Uterus (tissue), 4 donors: ENCODE measurements around the gene B3GNT2. TPM values are rescaled to one million over a fixed set of nuclear protein-coding genes. Genes with fewer than 3 reads are reported as not detected.
A peak's percentile ranks its signal among the peaks of the same experiment; 100 is the strongest.
"Not testable (repeated sequence)": the region's sequence is repeated elsewhere in the genome, so short reads cannot be mapped to it uniquely, and the experiment has no call there.

ENCODE experiments used
- DNase-seq, 2 donors: peaks; one replicate each; pipeline ENCODE4 v3.0.0-alpha.2; 2019 to 2020
- H3K27ac ChIP-seq, 2 donors: fragments of 200-600 bp; sonication (generic); 1 replicate in 1 of 2; 2 replicates in 1 of 2; pipeline ENCODE4 v1.5.1; 2016 to 2018
- H3K27me3 ChIP-seq, 2 donors: fragments of 200-600 bp; sonication (generic); one replicate each; pipeline ENCODE4 v1.5.1; 2018 to 2019; ENCODE audit warnings: control low read depth in 1 of 2
- H3K36me3 ChIP-seq, 2 donors: fragments of 200-600 bp; sonication (generic); one replicate each; pipeline ENCODE4 v1.5.1; 2019; ENCODE audit warnings: control low read depth in 1 of 2
- H3K4me1 ChIP-seq, 2 donors: fragments of 200-600 bp; sonication (generic); one replicate each; pipeline ENCODE4 v1.5.1; 2018 to 2019; ENCODE audit warnings: control low read depth in 1 of 2
- H3K4me3 ChIP-seq, 2 donors: fragments of 200-600 bp; sonication (generic); 1 replicate in 1 of 2; 2 replicates in 1 of 2; pipeline ENCODE4 v1.5.1; 2018 to 2019; ENCODE audit warnings: mild to moderate bottlenecking in 1 of 2
- H3K9me3 ChIP-seq, 2 donors: fragments of 200-600 bp; sonication (generic); one replicate each; pipeline ENCODE4 v1.5.1; 2019; ENCODE audit warnings: control low read depth in 1 of 2
- CTCF ChIP-seq, 4 experiments: fragments of 200-600 bp in 2 of 4; fragments of 450-650 bp in 2 of 4; sonication (generic) in 2 of 4; IDR thresholded peaks; one replicate each; pipeline ENCODE4 v1.5.1; 2016 to 2019; ENCODE audit warnings: antibody characterized with exemption in 4 of 4, mild to moderate bottlenecking in 2 of 4, moderate library complexity in 1 of 4
- POLR2A ChIP-seq, 2 donors: fragments of 450-650 bp; IDR thresholded peaks; one replicate each; pipeline ENCODE4 v1.6.1; 2016; ENCODE audit warnings: antibody characterized with exemption in 2 of 2, mild to moderate bottlenecking in 1 of 2, moderate library complexity in 1 of 2
- intact Hi-C: fragments of 100-400 bp; cut with DNase I; formaldehyde crosslinking; loops from one replicate; pipeline ENCODE4 v1.15.1; 2023; ENCODE audit warnings: low total_unique reads
- total RNA-seq, 4 donors: library from RNA; depleted of rRNA in 3 of 4; stranded (reverse); fragments of >200 nt in 3 of 4; gene quantifications; one replicate each; pipeline versions ENCODE4 v1.1.0 to v1.2.4, GENCODE V29; 2014 to 2023
- donor health status: DM: yes; HTN: yes; CAD: no.

The B3GNT2 gene
- total RNA-seq, 4 donors from 2014 or later, result 15.9 to 42.4 (median 25.5) TPM

DNA sequence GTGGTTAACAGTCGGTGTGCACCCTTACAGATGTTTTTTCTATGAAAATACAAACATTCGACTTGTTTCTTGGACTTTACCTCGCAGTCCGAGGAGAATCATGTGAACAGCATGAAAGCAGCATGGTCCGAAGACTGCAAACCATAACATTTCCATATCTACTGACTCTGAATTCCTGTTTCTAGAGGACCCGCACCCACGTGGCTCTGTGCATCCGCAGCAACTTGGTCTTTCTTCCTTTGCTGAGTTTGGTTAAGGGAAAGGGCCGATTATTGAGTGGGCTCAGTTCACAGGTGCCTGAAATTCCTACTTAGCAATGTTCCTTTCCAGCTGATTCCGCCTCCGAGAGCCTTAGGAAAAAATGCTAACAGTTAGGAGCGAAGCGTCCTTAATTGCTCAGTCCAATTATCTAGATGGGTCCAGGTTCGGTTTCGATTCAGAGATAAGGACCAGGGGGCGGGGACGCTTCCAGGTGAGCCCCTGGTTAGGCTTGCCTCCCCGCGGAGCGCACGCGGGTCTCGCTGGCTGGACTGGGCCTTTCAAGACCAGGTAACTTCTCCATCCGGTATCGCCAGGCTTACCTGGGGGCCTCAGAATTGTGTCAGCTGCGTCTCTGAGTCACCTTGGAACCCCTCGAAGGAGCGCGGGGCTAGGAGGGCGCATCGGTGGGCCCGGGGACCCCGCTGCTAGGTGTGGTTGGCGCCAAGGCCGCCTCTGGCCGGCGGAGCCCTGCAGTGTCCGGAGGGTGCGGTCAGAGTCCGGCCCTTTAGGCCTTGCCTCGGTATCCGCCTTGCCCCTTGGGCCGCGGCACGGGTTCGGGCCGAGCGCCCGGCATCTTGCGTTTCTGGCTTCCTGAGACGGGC lies 1.1 kb upstream of the B3GNT2 start:
- intact Hi-C loops, result no loop called here
- Histone ChIP-seq H3K36me3 (no peaks in the 10 kb centered on the region), H3K4me3 (peak overlapping the region; percentile 91 to 98), H3K9me3 (no peaks in the 10 kb centered on the region), H3K4me1 (peaks cover 0 to 10% of the 10 kb centered on the region in 2 donors), H3K27ac (peak overlapping the region; percentile 91 to 99), H3K27me3 (no peaks in the 10 kb centered on the region)
- peak in 1 of 2 donors; percentile 26 for DNase-seq
- TF ChIP-seq POLR2A (IDR thresholded peaks at IDR 0.05) (no peak), CTCF (IDR thresholded peaks at IDR 0.05) (no peak)

DNA sequence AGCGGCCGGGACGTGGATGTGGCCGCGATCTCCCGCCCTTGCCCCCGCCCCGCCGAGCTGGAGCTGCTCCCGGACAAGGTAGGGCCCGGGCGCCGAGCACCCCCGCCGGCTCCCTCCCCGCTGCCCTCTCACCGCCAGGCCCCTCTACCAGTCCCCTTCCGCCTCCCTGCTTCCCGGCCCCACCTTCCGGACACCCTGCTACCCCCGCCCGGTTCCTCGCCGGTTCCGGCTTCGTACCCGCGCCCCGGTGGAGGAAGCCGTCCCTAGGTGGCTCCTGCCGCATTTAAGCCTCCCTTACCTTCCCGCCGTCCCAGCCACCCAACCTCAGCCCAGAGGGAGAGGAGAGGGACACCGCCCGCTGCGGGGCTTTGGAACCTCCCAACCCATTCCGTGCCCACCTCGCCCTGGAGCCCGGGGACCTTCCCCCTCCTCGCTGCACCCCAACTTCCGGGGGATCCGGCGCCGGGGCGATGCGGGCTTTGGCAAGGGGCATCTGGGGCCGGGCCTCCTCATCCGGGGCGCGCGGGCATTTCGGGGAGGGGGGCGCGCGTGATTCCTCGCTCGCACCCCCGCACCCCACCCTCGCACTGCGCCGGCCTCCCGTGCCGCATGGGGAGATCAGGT lies 475 bp downstream of the B3GNT2 start:
- peaks cover 0 to 10% of the 10 kb centered on the region in 2 donors for H3K4me1 ChIP-seq
- H3K4me3 ChIP-seq, result peak overlapping the region; percentile 91 to 98
- intact Hi-C loops, result no loop called here
- no peaks in the 10 kb centered on the region for H3K27me3 ChIP-seq
- peak; percentile 37 to 61 for DNase-seq
- no peaks in the 10 kb centered on the region for H3K36me3 ChIP-seq
- TF ChIP-seq POLR2A (IDR thresholded peaks at IDR 0.05), result no peak
- TF ChIP-seq CTCF (IDR thresholded peaks at IDR 0.05), result peak in 1 of 4 experiments; percentile 9
- H3K27ac ChIP-seq, result peak overlapping the region; percentile 91 to 99
- no peaks in the 10 kb centered on the region for H3K9me3 ChIP-seq

- peaks cover 0 to 10% of the 10 kb centered on the region in 2 donors for H3K4me1 ChIP-seq
- H3K27me3 ChIP-seq, result no peaks in the 10 kb centered on the region
- intact Hi-C loops, result no loop called here
- TF ChIP-seq POLR2A (IDR thresholded peaks at IDR 0.05) (no peak), CTCF (IDR thresholded peaks at IDR 0.05) (peak in 1 of 4 experiments; percentile 14)
- H3K4me3 ChIP-seq, result peak overlapping the region; percentile 91 to 98
- no peaks in the 10 kb centered on the region for H3K36me3 ChIP-seq
- H3K27ac ChIP-seq, result peak overlapping the region; percentile 91 to 99
- peak in 1 of 2 donors; percentile 22 for DNase-seq
- no peaks in the 10 kb centered on the region for H3K9me3 ChIP-seq
Observed at GRCh38 chr2:62197011-62197924, 1.4 kb downstream of the B3GNT2 start.

DNA sequence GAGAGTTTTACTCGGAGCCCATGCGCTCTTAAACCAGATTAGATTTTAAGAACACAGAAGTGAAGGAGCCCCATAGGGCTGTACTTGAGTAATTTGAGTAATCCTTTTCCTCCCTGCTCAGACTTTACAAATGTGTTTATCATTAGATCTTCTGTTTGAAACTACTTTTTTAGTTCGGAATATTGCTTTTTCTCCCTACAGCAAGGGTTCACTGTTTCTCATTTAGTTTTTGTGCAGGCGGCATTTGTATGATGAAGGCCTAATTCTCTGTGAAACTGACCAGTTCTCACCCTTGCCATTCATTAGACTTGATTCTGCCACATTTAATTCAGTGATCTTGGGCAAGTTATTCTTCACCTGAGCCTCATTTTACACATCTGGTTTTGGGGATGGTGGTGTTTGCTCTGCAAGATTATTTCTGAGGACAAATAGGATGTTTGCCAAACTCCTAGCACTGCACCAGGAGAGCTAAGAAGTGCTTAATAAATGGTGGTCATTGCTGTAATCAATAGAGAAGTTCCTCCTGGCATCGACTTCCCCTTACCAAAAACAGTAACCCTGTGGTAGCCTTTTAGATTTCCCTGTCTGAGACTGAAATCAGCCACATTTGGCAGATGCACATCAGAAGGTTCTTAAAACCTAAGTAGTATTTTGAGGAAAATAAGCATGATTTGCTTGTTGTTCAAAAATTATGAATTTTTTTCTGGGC lies 2.2 kb downstream of the B3GNT2 start:
- no peak for DNase-seq
- TF ChIP-seq CTCF (IDR thresholded peaks at IDR 0.05), result no peak
- TF ChIP-seq POLR2A (IDR thresholded peaks at IDR 0.05), result no peak
- Histone ChIP-seq H3K27ac (peak overlapping the region; percentile 91 to 99), H3K4me3 (peak overlapping the region; percentile 91 to 98), H3K36me3 (no peaks in the 10 kb centered on the region), H3K27me3 (no peaks in the 10 kb centered on the region), H3K4me1 (peaks cover 0 to 10% of the 10 kb centered on the region in 2 donors), H3K9me3 (no peaks in the 10 kb centered on the region)
- intact Hi-C loops, result no loop called here

DNA sequence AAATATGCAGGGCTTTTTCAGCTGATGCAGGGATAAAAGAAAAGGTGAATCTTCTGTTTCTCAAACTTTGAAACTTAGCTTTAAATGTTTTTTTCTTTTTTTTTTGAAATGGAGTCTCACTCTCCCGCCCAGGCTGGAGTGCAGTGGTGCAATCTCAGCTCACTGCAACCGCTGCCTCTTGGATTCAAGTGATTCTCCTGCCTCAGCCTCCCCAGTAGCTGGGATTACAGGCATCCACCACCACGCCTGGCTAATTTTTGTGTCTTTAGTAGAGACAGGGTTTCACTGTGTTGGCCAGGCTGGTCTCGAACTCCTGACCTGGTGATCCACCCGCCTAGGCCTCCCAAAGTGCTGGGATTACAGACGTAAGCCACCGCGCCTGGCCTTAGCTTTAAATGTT lies 2.9 kb downstream of the B3GNT2 start:
- H3K4me3 ChIP-seq, DNase-seq, H3K9me3 ChIP-seq, H3K4me1 ChIP-seq, intact Hi-C loops, H3K27me3 ChIP-seq, H3K36me3 ChIP-seq: not testable (repeated sequence)
- H3K27ac ChIP-seq, result peak overlapping the region in 1 of 2 donors; percentile 99
